K562 (cell line): ENCODE measurements around the gene SLC25A45. TPM values are rescaled to one million over a fixed set of nuclear protein-coding genes. Genes with fewer than 3 reads are reported as not detected.

Source experiments
- ATF2 ChIP-seq: sonication (generic); formaldehyde crosslinking; IDR thresholded peaks from 2 replicates; pipeline ENCODE4 v1.8.1; 2022; ENCODE audit warnings: missing genetic modification reagents
- CBX3 ChIP-seq, 2 experiments: IDR thresholded peaks; 1 replicate in 1 of 2; 2 replicates in 1 of 2; pipeline ENCODE4 v1.6.1; 2012; ENCODE audit warnings: inconsistent platforms in 2 of 2, low read length in 2 of 2, borderline replicate concordance in 1 of 2, control low read depth in 1 of 2
- DLX4 ChIP-seq: fragments of 250-450 bp; sonication (Bioruptor Pico); IDR thresholded peaks from 2 replicates; pipeline ENCODE4 v1.6.1; 2021; ENCODE audit warnings: mild to moderate bottlenecking
- DMBX1 ChIP-seq: fragments of 250-450 bp; sonication (Bioruptor Pico); IDR thresholded peaks from 2 replicates; pipeline ENCODE4 v1.8.0; 2022; ENCODE audit warnings: inconsistent platforms, mild to moderate bottlenecking, moderate library complexity, borderline replicate concordance
- E2F1 ChIP-seq: sonication (generic); formaldehyde crosslinking; IDR thresholded peaks from 2 replicates; pipeline ENCODE4 v1.8.1; 2023; ENCODE audit warnings: mild to moderate bottlenecking, missing genetic modification reagents, moderate library complexity
- ETS1 ChIP-seq: conservative IDR thresholded peaks from 2 replicates; pipeline ENCODE4 v1.6.1; 2011; ENCODE audit warnings: low read depth, mild to moderate bottlenecking, low read length; ENCODE audit not compliant: control insufficient read depth
- HDAC1 ChIP-seq, 2 experiments: fragments of 450-650 bp; IDR thresholded peaks; 2 replicates each; pipeline ENCODE4 v1.6.1; 2016 to 2017; ENCODE audit warnings: inconsistent platforms in 1 of 2, mild to moderate bottlenecking in 1 of 2, moderate library complexity in 1 of 2
- HDAC8 ChIP-seq: fragments of 450-650 bp; IDR thresholded peaks from 2 replicates; pipeline ENCODE4 v1.6.1; 2016; ENCODE audit warnings: mild to moderate bottlenecking, missing genetic modification characterization, moderate library complexity, missing compliant biosample characterization
- KDM4B ChIP-seq, 2 experiments: fragments of 450-650 bp in 1 of 2; sonication (generic) in 1 of 2; IDR thresholded peaks; 2 replicates each; pipeline ENCODE4 v1.6.1; 2016 to 2017; ENCODE audit warnings: borderline replicate concordance in 2 of 2, antibody characterized with exemption in 1 of 2, low read depth in 1 of 2, mild to moderate bottlenecking in 1 of 2
- MTA2 ChIP-seq: fragments of 450-650 bp; IDR thresholded peaks from 2 replicates; pipeline ENCODE4 v1.6.1; 2016; ENCODE audit warnings: low read depth
- NR1H2 ChIP-seq: sonication (generic); formaldehyde crosslinking; IDR thresholded peaks from 2 replicates; pipeline ENCODE4 v1.4.0; 2020; ENCODE audit warnings: mild to moderate bottlenecking, missing genetic modification reagents
- PCBP2 ChIP-seq: fragments of 200-400 bp; formaldehyde crosslinking; IDR thresholded peaks from 2 replicates; pipeline ENCODE4 v1.6.1; 2018; ENCODE audit warnings: low read length, low read depth, mild to moderate bottlenecking, moderate library complexity; ENCODE audit not compliant: poor library complexity, severe bottlenecking
- PHF20 ChIP-seq: fragments of 450-650 bp; IDR thresholded peaks from 2 replicates; pipeline ENCODE4 v1.6.1; 2018; ENCODE audit not compliant: partially characterized antibody
- PURB ChIP-seq: sonication (generic); formaldehyde crosslinking; IDR thresholded peaks from 2 replicates; pipeline ENCODE4 v1.9.0; 2021; ENCODE audit warnings: low read depth, mild to moderate bottlenecking, missing genetic modification reagents
- RFX5 ChIP-seq: IDR thresholded peaks from 2 replicates; pipeline ENCODE4 v1.6.1; 2011; ENCODE audit warnings: low read depth, mild to moderate bottlenecking, improper control_type of control experiment, low read length
- RNF219 ChIP-seq: fragments of 250-450 bp; sonication (Bioruptor Pico); IDR thresholded peaks from 2 replicates; pipeline ENCODE4 v1.5.0; 2022; ENCODE audit warnings: mild to moderate bottlenecking
- SREBF2 ChIP-seq: sonication (generic); formaldehyde crosslinking; IDR thresholded peaks from 2 replicates; pipeline ENCODE4 v1.4.0; 2020; ENCODE audit warnings: mild to moderate bottlenecking, missing genetic modification reagents
- ZNF121 ChIP-seq: sonication (generic); formaldehyde crosslinking; conservative IDR thresholded peaks from 2 replicates; pipeline ENCODE4 v1.8.0; 2022; ENCODE audit warnings: missing genetic modification reagents
- ZNF354B ChIP-seq: fragments of 250-450 bp; sonication (Bioruptor Pico); IDR thresholded peaks from 2 replicates; pipeline ENCODE4 v1.4.0; 2020
- ZNF695 ChIP-seq: fragments of 450-650 bp; formaldehyde crosslinking; IDR thresholded peaks from 2 replicates; pipeline ENCODE4 v1.4.0; 2020; ENCODE audit warnings: mild to moderate bottlenecking, moderate library complexity
- ZNF717 ChIP-seq: fragments of 250-450 bp; sonication (Bioruptor Pico); IDR thresholded peaks from 2 replicates; pipeline ENCODE4 v1.5.0; 2021
- ZNF75A ChIP-seq: fragments of 450-650 bp; formaldehyde crosslinking; IDR thresholded peaks from 2 replicates; pipeline ENCODE4 v1.4.0; 2020; ENCODE audit warnings: mild to moderate bottlenecking
- ZNF764 ChIP-seq: fragments of 250-450 bp; sonication (Bioruptor Pico); IDR thresholded peaks from 2 replicates; pipeline ENCODE4 v1.4.0; 2020; ENCODE audit warnings: low read depth, mild to moderate bottlenecking, moderate library complexity
- polyA plus RNA-seq, 8 experiments: library from polyadenylated mRNA; depleted of rRNA in 4 of 8; stranded (reverse) in 5 of 8; unstranded in 3 of 8; fragments of >200 nt; fragmentation: Nextera tagmentation in 2 of 8; fragmentation: Illumina TruSeq in 1 of 8; extraction: Ambion mirVana in 2 of 8; extraction: Trizol in 1 of 8; gene quantifications; 2 replicates each; pipeline versions ENCODE4 v1.2.1 to v1.2.3, GENCODE V29; 2011 to 2014; ENCODE audit warnings: inconsistent platforms in 1 of 8, missing spikeins in 1 of 8
- total RNA-seq, 7 experiments: library from RNA; depleted of rRNA in 6 of 7; stranded (reverse); fragments of >200 nt in 6 of 7; fragmentation: Illumina TruSeq in 2 of 7; extraction: Trizol in 2 of 7; gene quantifications; 2 replicates each; pipeline versions ENCODE4 v1.2.1 to v1.2.3, GENCODE V29; 2011 to 2021; ENCODE audit warnings: low replicate concordance in 1 of 7

SLC25A45 gene
- total and polyA plus RNA-seq, 9 of the 15 experiments (the other 6 are each of a cell fraction or from before 2014, with no cell fraction given), result 0.15 to 2.3 (median 0.68) TPM

GRCh38 chr11:65416341-65416824 lies 33.9 kb upstream of the SLC25A45 start (continued):
- TF ChIP-seq ETS1, result peak; percentile 16; the same call in 1 of the 2 replicates
- TF ChIP-seq DMBX1 (CRISPR knock-in tag), result peak; percentile 92; the same call in 1 of the 2 replicates
- peak in 1 of 2 experiments; percentile 81; a peak in 1 of 4 replicates for TF ChIP-seq KDM4B (IDR thresholded peaks at IDR 0.05; ENCODE audit: borderline replicate concordance in 2 of 2, low read depth in 1 of 2)
- no peak for TF ChIP-seq PCBP2
- TF ChIP-seq HDAC8 (tag), result no peak
- TF ChIP-seq RFX5, result no peak
- no peak for TF ChIP-seq CBX3 (IDR thresholded peaks at IDR 0.05; ENCODE audit: borderline replicate concordance in 1 of 2, low read length in 2 of 2)
- no peak; the same call in 1 of the 2 replicates for TF ChIP-seq ZNF75A (CRISPR knock-in tag)
- TF ChIP-seq E2F1 (CRISPR knock-in tag), result no peak
- no peak for TF ChIP-seq ZNF354B (CRISPR knock-in tag)
- TF ChIP-seq PHF20, result no peak
- TF ChIP-seq DLX4 (CRISPR knock-in tag), result no peak
- TF ChIP-seq PURB (CRISPR knock-in tag), result no peak
- no peak for TF ChIP-seq ZNF764 (CRISPR knock-in tag)
- no peak for TF ChIP-seq SREBF2 (CRISPR knock-in tag)
- no peak for TF ChIP-seq ZNF717 (CRISPR knock-in tag)
- peak in 1 of 2 experiments; percentile 46; a peak in 1 of 4 replicates for TF ChIP-seq HDAC1 (IDR thresholded peaks at IDR 0.05)
- TF ChIP-seq MTA2, result no peak
- no peak for TF ChIP-seq RNF219
- TF ChIP-seq ZNF695 (CRISPR knock-in tag), result no peak
- TF ChIP-seq NR1H2 (CRISPR knock-in tag), result no peak
- TF ChIP-seq ATF2, result no peak
- TF ChIP-seq ZNF121 (CRISPR knock-in tag), result no peak
